GM19463 (cell line): ENCODE data around the gene PDLIM4.

Experiments used
- ATAC-seq: cut with Tn5 transposase; IDR thresholded peaks from one replicate; pipeline ENCODE4 v1.9.1; 2021; ENCODE audit warnings: mild to moderate bottlenecking, moderate library complexity; ENCODE audit not compliant: unreplicated experiment

PDLIM4 gene, protein sequence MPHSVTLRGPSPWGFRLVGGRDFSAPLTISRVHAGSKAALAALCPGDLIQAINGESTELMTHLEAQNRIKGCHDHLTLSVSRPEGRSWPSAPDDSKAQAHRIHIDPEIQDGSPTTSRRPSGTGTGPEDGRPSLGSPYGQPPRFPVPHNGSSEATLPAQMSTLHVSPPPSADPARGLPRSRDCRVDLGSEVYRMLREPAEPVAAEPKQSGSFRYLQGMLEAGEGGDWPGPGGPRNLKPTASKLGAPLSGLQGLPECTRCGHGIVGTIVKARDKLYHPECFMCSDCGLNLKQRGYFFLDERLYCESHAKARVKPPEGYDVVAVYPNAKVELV

DNA sequence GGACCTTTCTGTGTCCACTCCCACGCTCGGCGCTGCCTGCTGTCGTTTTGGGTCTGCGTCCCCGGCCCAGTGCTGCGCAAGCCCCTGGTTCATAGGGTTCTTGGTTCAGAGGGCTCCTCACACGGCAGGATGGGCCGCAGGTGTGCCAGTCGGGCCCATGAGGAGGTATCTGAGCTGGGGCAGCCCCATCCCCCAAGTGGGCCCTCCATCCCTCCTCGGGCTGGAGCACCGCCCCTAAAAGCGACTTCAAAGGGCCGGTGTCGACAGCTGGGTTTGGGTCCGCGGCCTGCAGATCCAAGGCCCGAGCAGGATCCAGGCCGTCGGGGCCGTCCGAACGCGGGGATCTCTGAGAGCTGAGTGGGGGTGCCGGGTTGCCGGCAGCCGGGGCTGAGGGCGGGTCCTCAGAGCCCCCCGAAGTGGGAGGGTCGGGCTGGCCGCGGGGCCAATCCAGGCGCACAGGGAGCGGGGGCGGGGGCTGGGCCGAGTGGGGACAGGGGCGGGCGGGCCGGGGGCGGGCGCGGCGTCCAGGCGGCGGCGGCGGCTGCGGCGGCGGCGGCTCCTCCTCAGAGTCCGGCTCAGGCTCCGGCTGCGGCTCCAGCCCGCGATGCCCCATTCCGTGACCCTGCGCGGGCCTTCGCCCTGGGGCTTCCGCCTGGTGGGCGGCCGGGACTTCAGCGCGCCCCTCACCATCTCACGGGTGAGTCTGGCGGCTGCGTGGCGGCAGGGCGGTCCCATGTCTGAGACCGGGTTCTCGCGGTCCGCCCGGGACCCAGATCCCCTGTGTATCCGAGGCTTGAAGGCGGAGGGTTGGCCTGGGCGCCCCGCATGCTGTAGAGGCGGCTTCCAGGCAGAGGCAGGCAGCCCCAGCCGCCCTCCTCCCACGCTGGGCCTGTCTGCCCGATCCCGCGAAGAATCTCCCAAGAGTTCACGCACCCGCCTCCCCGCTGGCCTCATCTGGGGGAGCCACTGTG, at the start of gene PDLIM4:
PDLIM4 (plus strand) TSS at position 566 of the 971 bp plus-strand sequence; CDS start at position 605, 39 bp downstream.
- ATAC-seq = no peak

GRCh38 chr5:132207778-132208177, 49.7 kb upstream of the PDLIM4 start:
- no peak for ATAC-seq

- ATAC-seq = no peak
Measured at GRCh38 chr5:132209131-132209530, 48.4 kb upstream of the PDLIM4 start.

DNA sequence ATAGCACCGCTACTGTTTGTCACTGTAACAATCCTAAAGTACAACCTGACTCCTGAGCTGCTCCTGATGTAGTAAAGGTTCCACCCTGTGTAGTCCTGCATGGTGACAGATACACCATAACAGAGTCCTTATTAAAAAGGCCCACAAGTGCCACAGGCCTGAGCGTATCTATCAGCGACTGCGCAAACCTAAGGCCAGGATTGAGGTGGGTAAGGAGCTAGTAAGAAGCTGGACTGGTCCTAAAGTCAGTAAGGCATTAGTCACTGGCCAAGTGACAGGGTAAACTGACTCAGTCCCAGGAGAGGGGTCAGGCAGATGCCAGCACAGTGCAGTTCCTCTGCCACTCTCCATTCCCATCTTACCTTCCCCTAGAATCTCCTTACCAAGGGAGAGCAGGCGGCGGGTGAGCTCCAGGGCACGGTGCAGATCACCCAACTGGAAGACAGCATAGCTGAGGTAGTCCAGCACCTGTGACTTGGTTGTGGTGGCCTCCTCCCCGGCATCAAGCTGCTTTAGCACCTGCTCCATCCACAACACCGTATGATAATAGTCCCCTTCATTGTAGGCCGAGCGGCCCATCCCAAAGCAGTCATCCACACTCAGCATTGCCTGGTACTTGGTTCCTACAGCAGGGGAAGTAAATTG, 47.5 kb upstream of the PDLIM4 start:
- ATAC-seq = no peak

GRCh38 chr5:132210944-132211343, 46.6 kb upstream of the PDLIM4 start:
- ATAC-seq = no peak

DNA sequence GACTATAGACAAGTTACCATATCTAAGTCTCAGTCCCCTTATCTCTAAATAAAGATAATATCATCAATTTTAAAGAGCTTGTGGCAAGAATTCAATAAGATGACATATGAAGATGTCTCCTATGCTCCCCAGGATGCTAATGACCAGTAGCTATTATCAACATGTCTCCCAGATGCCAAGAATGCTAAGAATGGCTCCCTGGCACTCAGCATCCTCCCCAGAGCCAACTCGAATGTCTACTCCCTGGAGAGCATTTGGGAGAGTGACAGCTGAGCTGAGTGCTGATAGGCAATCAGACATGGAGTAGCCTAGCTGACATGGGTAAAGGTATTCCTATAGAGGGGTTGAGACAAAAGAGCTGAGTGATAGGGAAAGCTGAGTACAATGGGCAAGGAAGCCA, 45.7 kb upstream of the PDLIM4 start:
- ATAC-seq = no peak

DNA sequence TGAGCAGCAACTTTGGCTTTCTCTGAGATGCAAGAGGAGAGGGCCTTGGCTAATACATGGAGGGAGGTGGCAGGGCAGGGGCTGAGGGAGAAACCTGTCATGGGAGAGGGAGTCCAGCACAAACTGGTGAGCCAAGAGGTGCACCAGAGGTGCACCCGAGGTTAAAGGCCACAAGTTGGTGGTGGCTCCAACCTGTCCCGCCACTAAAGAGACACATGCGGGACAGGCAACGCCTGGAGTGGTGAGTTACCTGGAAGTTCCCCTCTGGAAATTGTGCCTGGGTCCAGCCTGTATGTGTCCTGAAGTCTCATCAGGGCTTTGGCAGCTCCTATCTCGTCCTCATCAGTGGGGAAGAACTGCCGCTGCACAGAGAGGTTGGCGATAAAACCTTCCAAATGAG, 43.8 kb upstream of the PDLIM4 start:
- no peak for ATAC-seq

- no peak for ATAC-seq
Measured at GRCh38 chr5:132214491-132214890, 43.0 kb upstream of the PDLIM4 start.

DNA sequence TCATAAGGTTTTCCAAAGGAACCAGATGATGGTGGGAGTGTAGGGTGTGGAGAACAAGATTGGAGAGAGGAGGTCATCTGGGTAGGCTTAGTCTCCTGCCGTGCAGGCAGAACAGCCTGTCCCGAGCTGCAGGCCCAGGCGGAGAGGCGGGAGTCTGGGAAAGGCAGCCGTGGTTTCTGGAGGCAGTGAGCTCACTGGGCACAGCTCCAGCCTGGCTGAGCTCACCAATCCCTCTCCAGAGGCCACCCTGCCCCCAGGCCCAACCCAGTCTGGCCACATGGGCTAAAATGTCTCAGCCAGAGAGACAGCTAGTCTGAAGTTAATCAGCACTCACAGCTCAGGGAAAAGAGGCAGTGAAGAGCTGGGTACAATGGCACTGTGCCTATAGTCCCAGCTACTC, 42.2 kb upstream of the PDLIM4 start:
- ATAC-seq = no peak

DNA sequence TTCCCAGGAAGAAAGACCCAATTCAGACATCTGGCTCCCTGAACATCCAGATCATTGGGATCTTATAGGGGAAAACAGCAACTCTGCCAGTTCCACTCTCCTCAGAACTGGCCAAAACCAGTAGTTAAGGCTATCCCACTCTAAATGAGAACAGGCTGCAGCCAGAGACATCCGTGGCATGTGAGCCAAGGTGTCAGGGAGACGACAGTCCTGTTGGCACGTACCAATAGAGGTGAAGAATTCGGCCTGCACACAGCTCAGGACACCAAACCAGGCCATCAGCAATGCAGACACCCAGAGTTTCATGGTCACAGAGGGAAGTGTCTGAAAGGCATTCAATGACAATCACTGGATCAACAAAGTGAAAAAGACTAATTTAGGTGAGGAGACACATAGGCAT, 39.2 kb upstream of the PDLIM4 start:
- no peak for ATAC-seq

DNA sequence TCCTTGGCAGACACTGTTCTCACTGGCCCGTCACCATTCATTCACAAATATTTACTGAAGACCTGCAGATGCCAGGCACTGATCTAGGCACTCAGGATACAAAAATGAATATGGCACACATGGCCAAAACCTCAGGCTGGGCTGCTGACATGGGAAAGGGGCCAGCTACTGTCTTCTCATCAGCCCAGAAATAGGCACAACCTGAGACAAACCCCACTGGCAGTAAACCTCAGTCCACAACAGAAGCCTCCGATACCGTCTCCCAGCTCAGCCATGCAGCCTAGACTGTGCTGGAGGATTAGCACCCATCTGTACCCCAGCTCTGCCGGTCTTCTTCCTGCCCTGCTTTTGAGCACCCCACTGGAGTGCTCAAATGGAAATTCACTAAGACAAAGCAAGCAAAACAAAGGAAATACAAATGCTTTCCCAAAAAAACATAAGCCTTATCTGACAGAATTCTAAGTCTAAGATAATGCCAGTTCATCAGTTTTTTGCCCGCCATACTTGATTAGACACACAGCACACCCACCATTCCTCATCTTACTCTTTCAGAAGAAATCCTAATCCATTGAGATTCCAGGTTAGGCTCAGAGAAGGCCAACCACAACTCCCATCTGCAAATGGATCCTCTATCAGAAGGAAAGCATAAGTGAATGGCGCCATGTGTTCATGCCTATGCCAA, 38.1 kb upstream of the PDLIM4 start:
- no peak for ATAC-seq

DNA sequence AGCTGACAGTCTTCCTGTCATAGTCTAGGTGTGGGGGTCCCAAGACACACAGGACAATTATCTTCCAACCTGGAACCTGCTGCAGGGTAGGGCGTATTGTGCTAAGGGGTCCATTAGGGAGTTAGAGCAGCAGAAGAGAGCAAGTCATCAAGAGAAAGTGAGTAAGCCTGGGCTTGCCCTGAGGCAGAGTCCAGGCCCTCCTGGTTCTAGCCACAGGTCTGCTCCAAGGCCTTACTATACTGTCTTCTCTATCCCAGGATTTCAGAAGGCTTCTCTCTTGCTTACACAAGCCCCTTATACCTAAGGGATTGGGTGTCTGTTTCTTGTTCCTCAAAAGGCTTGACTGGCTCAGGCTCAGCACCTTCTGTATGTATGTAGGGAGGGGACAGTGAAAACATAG, 37.5 kb upstream of the PDLIM4 start:
- ATAC-seq = no peak

DNA sequence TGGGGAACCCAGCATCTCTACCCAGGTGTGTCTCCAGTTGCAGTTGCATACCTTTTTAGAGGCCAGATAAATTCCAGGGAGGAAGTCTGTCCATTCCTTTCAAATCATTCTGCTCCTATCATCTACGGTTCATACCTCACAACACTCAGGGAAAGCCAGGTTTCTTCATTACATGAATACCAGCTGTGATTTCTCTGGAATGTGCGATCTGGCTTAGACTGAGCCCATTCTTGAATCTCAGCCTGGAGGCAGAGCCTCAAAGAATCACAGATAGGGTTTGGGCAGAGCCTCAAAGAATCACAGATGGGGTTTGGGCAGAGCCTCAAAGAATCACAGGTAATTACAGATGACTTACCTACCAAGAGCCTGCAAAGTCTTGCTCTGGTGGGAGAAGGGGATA, 37.0 kb upstream of the PDLIM4 start:
- ATAC-seq = no peak

DNA sequence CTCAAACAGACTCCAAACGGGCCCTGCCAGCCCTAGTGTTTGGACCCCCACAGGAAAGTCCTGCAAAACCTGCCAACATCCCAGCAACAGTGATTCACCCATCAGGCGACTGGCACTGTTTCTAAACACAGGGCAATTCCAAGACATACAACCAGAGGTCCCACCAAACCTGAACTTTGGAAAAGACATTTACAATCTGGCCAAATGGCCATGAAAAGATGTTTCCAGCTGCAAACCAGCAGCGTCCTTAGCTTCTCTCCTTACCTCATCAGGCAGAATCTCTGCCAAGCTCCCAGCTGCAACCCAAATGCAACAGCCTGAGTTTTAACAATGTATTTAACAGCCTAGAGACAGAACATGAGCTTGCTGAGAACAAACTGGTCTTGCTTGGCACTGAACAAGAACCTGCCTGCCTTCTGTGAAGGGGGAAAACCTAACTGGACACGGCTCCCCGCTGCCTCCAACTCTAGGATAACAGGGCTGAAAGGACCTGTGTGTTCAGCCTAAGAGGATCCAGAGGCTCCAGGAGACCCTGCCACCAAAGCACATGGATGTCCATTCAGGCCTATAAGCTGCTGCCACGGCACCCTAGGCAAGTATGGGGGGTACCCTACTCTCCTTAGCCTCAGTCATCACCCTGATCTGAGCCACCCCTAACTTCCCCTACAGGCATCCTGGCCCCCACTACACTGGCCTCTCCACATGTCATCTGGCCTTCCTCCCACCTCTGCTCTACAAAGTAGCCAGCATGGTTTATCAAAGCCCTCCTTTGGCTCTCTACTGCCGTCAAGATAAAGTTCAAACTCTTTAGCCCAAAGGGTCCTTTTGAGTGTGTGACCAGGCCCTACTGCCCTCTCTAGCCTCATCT, 35.5 kb upstream of the PDLIM4 start:
- ATAC-seq = peak; percentile 29

GRCh38 chr5:132222649-132223038, 34.9 kb upstream of the PDLIM4 start:
- peak; percentile 84 for ATAC-seq

- ATAC-seq = no peak
Measured at GRCh38 chr5:132223861-132224260, 33.6 kb upstream of the PDLIM4 start.

DNA sequence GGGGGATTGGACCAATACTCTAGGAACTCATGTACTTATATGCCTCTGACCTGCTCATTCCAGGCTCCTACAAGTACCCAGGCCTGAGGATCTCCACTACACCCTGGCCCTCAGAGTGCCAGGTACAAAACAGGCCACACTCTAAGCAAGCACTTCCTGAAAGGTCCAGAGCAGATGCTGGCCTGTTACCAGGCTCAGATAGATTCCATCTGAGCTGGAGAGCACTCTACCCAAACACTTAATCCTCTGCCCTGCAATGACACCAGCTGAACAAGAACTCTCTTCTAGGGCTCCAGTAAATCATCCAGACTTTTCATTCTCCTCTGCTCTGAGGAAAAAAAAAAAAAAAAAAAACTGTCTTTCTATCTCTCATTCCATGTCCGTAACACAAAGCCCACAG, 32.8 kb upstream of the PDLIM4 start:
- ATAC-seq = no peak

DNA sequence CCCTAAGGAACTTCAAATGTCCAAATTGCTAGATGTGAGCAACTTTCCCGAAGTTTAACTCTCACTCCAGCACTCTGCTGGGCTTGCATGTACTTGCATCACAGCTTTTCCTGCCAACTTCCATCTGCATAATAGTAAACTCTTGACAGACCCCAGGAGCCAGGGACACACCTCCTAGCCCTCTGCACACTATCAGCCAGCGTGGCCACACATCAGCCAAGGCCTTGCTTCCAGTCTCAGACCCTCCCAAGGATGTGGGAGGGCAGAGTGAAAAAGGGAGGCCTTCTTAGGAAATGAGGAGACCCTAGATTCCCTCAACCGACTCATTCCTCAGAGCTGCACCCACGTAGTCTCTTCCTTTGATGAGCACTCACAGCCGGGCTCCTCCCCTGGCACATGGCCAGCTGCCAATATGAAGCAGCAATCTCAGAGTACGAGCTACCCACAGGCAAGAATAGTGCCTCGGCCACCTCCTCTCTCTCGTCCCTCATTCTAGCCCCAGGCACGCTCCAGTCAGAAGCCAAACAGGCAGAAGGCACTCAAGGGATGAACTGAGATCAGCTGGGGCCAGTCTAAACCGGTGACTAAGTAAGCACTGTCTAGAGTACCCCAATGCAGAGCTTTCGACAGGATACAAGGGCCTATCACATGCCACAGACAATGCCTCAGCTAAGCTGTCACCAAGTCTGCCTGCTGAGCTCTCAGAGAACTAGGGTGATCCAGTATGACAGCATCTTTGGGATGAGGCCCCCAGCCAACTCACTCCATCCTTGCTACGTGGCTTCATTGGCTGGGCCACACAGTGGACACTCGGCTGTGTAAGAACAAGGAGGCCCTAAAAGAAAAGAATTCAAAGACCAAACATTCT, 32.1 kb upstream of the PDLIM4 start:
- ATAC-seq = no peak
